Activated B cell treated with CpG ODN at 0.5 μM for 24 hours (primary cell): ENCODE measurements around the gene EML1. TPM values are rescaled to one million over a fixed set of nuclear protein-coding genes. Genes with fewer than 3 reads are reported as not detected.

ENCODE experiments used
- ATAC-seq: fragments of 200-7000 bp; cut with Tn5 transposase; one replicate; pipeline ENCODE4 v1.10.0; 2021; ENCODE audit warnings: low read depth, mild to moderate bottlenecking, moderate library complexity
- CTCF ChIA-PET: fragments of 350-600 bp; sonication (Branson Sonifier 250); formaldehyde crosslinking; loops from one replicate; lab custom pipeline; 2021; ENCODE audit warnings: antibody characterized with exemption; lab: Charles Lee
- POLR2A ChIA-PET: fragments of 350-600 bp; sonication (Branson Sonifier 250); formaldehyde crosslinking; loops from one replicate; lab custom pipeline; 2021; ENCODE audit warnings: antibody characterized with exemption; lab: Charles Lee
- DNase-seq: peaks from one replicate; pipeline ENCODE4 v3.0.0; 2022
- H3K27ac Mint-ChIP-seq: one replicate; pipeline ENCODE4 v1.8.0; 2020; ENCODE audit warnings: mixed read lengths
- H3K27me3 Mint-ChIP-seq: one replicate; pipeline ENCODE4 v1.8.0; 2021; ENCODE audit warnings: mixed read lengths
- H3K36me3 Mint-ChIP-seq: one replicate; pipeline ENCODE4 v1.8.0; 2021; ENCODE audit warnings: low read depth, mixed read lengths
- H3K4me1 Mint-ChIP-seq: one replicate; pipeline ENCODE4 v1.8.0; 2021; ENCODE audit warnings: mixed read lengths
- H3K4me3 Mint-ChIP-seq: one replicate; pipeline ENCODE4 v1.8.0; 2020; ENCODE audit warnings: mild to moderate bottlenecking, mixed read lengths
- H3K9me3 Mint-ChIP-seq: one replicate; pipeline ENCODE4 v1.8.0; 2020; ENCODE audit warnings: mixed read lengths
- CTCF ChIP-seq: fragments of 200-600 bp; IDR thresholded peaks from one replicate; pipeline ENCODE4 v1.8.0; 2022; ENCODE audit warnings: antibody characterized with exemption, mild to moderate bottlenecking
- intact Hi-C: fragments of 100-400 bp; cut with micrococcal nuclease; formaldehyde crosslinking; loops from one replicate; pipeline ENCODE4 v1.15.1; 2024
- total RNA-seq: library from RNA; stranded (reverse); gene quantifications from 2 replicates; pipeline ENCODE4 v1.2.3, GENCODE V29; 2022

The EML1 gene
- total RNA-seq, 1 donor from 2014 or later = not detected

GRCh38 chr14:99754141-99755067 lies 38.8 kb upstream of the EML1 start:
- POLR2A ChIA-PET = no interaction called here
- ATAC-seq (no peak), DNase-seq (no peak)
- H3K9me3 Mint-ChIP-seq = no peaks in the 10 kb centered on the region
- peaks cover 36% of the 10 kb centered on the region for H3K27me3 Mint-ChIP-seq
- H3K4me1 Mint-ChIP-seq = peaks cover 7% of the 10 kb centered on the region
- TF ChIP-seq CTCF = no peak
- no peaks in the 10 kb centered on the region for H3K36me3 Mint-ChIP-seq
- intact Hi-C loops = no loop called here
- no peak overlapping the region for H3K4me3 Mint-ChIP-seq
- CTCF ChIA-PET = interaction anchor here (0.7 kb wide), 1 partner anchor 25 kb away, joined by 3 read pairs; no protein-coding TSS in a partner anchor
- H3K27ac Mint-ChIP-seq = no peak overlapping the region

GRCh38 chr14:99755068-99755405 lies 38.2 kb upstream of the EML1 start:
- CTCF ChIA-PET = no interaction called here
- Mint-ChIP-seq H3K4me1 (peaks cover 7% of the 10 kb centered on the region), H3K36me3 (no peaks in the 10 kb centered on the region), H3K27ac (no peak overlapping the region), H3K9me3 (no peaks in the 10 kb centered on the region), H3K27me3 (peaks cover 34% of the 10 kb centered on the region), H3K4me3 (no peak overlapping the region)
- DNase-seq (no peak), ATAC-seq (no peak)
- no peak for TF ChIP-seq CTCF
- intact Hi-C loops = no loop called here
- POLR2A ChIA-PET = no interaction called here

- no peak for ATAC-seq
- POLR2A ChIA-PET = no interaction called here
- no peak overlapping the region for H3K4me3 Mint-ChIP-seq
- H3K27ac Mint-ChIP-seq = no peak overlapping the region
- H3K36me3 Mint-ChIP-seq = no peaks in the 10 kb centered on the region
- DNase-seq = no peak
- no peaks in the 10 kb centered on the region for H3K9me3 Mint-ChIP-seq
- H3K27me3 Mint-ChIP-seq = peaks cover 32% of the 10 kb centered on the region
- CTCF ChIA-PET = no interaction called here
- intact Hi-C loops = no loop called here
- H3K4me1 Mint-ChIP-seq = peaks cover 7% of the 10 kb centered on the region
- no peak for TF ChIP-seq CTCF
Measured at GRCh38 chr14:99755629-99756603, 37.3 kb upstream of the EML1 start.

GRCh38 chr14:99756796-99757195 lies 36.4 kb upstream of the EML1 start:
- ATAC-seq = no peak
- Mint-ChIP-seq H3K9me3 (no peaks in the 10 kb centered on the region), H3K4me3 (no peak overlapping the region), H3K27ac (no peak overlapping the region), H3K27me3 (peaks cover 24% of the 10 kb centered on the region), H3K36me3 (no peaks in the 10 kb centered on the region), H3K4me1 (peaks cover 7% of the 10 kb centered on the region)
- no peak for DNase-seq
- TF ChIP-seq CTCF = no peak
- intact Hi-C loops = no loop called here
- ChIA-PET POLR2A (no interaction called here), CTCF (no interaction called here)
